Ovary (tissue), 3 donors: ENCODE results near the gene PTPRB.

Experiments
- POLR2A ChIP-seq: fragments of 450-650 bp; IDR thresholded peaks from one replicate; pipeline ENCODE4 v1.6.1; 2017; ENCODE audit warnings: antibody characterized with exemption, mild to moderate bottlenecking, moderate library complexity
- TF ChIP-seq, protein P1 (sequence below), 3 donors: fragments of 450-650 bp in 2 of 3; fragments of 200-600 bp in 1 of 3; IDR thresholded peaks; one replicate each; pipeline versions ENCODE4 v1.5.1 to v1.8.0; 2016 to 2022; ENCODE audit warnings: antibody characterized with exemption in 3 of 3, mild to moderate bottlenecking in 1 of 3
- donor health status: DM: no; HTN: no; CAD: no.

DNA sequence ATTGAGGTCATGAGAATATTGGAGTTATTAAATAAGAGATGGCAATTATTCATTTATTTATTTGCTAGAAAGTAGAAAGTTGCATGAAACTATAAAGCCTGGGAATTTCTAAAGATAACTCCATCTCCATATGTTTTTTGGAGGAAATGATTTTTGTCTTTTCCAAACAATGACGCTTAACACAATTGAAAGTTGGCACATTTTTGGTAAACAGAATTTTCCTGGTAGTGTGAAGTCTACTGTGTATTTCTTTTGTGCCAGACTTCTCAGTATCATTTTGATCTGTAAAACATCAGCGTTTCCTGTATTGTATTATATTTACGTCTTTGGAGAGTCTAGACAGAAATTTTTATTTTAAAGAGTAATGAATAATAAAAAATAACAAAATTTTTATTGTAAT, 33.7 kb upstream of the PTPRB start:
- TF ChIP-seq, protein P1, sequence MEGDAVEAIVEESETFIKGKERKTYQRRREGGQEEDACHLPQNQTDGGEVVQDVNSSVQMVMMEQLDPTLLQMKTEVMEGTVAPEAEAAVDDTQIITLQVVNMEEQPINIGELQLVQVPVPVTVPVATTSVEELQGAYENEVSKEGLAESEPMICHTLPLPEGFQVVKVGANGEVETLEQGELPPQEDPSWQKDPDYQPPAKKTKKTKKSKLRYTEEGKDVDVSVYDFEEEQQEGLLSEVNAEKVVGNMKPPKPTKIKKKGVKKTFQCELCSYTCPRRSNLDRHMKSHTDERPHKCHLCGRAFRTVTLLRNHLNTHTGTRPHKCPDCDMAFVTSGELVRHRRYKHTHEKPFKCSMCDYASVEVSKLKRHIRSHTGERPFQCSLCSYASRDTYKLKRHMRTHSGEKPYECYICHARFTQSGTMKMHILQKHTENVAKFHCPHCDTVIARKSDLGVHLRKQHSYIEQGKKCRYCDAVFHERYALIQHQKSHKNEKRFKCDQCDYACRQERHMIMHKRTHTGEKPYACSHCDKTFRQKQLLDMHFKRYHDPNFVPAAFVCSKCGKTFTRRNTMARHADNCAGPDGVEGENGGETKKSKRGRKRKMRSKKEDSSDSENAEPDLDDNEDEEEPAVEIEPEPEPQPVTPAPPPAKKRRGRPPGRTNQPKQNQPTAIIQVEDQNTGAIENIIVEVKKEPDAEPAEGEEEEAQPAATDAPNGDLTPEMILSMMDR (IDR thresholded peaks at IDR 0.05) = no peak
- no peak for TF ChIP-seq POLR2A
